Keratinocyte (primary cell): Measurements from ENCODE around the gene SPATA31C1.
"Not testable (repeated sequence)": the region's sequence is repeated elsewhere in the genome, so short reads cannot be mapped to it uniquely, and the experiment has no call there.

Experiments
- EZH2 ChIP-seq: IDR thresholded peaks from one replicate; pipeline ENCODE4 v1.6.1; 2012; ENCODE audit warnings: inconsistent platforms, mild to moderate bottlenecking, low read length, moderate library complexity
- TF ChIP-seq, protein P1 (sequence below), 3 experiments: IDR thresholded peaks in 1 of 3; conservative IDR thresholded peaks in 1 of 3; optimal IDR thresholded peaks in 1 of 3; 2 replicates in 2 of 3; 3 replicates in 1 of 3; pipeline versions ENCODE3 to v1.5.1; 2011; ENCODE audit warnings: low read length in 3 of 3, mild to moderate bottlenecking in 3 of 3, moderate library complexity in 2 of 3, control low read depth in 1 of 3, inconsistent platforms in 1 of 3; ENCODE audit not compliant: insufficient read depth in 2 of 3; ENCODE audit errors: extremely low read depth in 1 of 3

- TF ChIP-seq, protein P1, sequence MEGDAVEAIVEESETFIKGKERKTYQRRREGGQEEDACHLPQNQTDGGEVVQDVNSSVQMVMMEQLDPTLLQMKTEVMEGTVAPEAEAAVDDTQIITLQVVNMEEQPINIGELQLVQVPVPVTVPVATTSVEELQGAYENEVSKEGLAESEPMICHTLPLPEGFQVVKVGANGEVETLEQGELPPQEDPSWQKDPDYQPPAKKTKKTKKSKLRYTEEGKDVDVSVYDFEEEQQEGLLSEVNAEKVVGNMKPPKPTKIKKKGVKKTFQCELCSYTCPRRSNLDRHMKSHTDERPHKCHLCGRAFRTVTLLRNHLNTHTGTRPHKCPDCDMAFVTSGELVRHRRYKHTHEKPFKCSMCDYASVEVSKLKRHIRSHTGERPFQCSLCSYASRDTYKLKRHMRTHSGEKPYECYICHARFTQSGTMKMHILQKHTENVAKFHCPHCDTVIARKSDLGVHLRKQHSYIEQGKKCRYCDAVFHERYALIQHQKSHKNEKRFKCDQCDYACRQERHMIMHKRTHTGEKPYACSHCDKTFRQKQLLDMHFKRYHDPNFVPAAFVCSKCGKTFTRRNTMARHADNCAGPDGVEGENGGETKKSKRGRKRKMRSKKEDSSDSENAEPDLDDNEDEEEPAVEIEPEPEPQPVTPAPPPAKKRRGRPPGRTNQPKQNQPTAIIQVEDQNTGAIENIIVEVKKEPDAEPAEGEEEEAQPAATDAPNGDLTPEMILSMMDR (optimal IDR thresholded peaks at IDR 0.05 in 1 of 3, IDR thresholded peaks at IDR 0.05 in 1 of 3, conservative IDR thresholded peaks at IDR 0.05 in 1 of 3; ENCODE audit: extremely low read depth in 1 of 3, insufficient read depth in 2 of 3, low read length in 3 of 3) = not testable (repeated sequence)
- TF ChIP-seq EZH2 = not testable (repeated sequence)
Observed at GRCh38 chr9:87921561-87921960, 3.8 kb downstream of the SPATA31C1 start.
